ENCODE data around the gene HOXB4.
A peak's percentile ranks its signal among the peaks of the same experiment; 100 is the strongest.

HOXB4 gene

GRCh38 chr17:48553190-48553547 lies 25.0 kb downstream of the HOXB4 start:
- no peak overlapping the region for H3K4me3 Mint-ChIP-seq
- H3K9me3 Mint-ChIP-seq = no peaks in the 10 kb centered on the region
- no peak for DNase-seq (ENCODE audit: low spot score)
- H3K4me1 Mint-ChIP-seq (ENCODE audit: low read depth) = peaks cover 16% of the 10 kb centered on the region
- H3K27ac Mint-ChIP-seq = no peak overlapping the region
- H3K36me3 Mint-ChIP-seq (ENCODE audit: low read depth) = peaks cover 16% of the 10 kb centered on the region
- peaks cover 25% of the 10 kb centered on the region for H3K27me3 Mint-ChIP-seq (ENCODE audit: low read depth)

- Mint-ChIP-seq H3K27me3 (ENCODE audit: low read depth) (peaks cover 24% of the 10 kb centered on the region), H3K9me3 (no peaks in the 10 kb centered on the region), H3K27ac (no peak overlapping the region), H3K4me1 (ENCODE audit: low read depth) (peaks cover 20% of the 10 kb centered on the region), H3K36me3 (ENCODE audit: low read depth) (peaks cover 16% of the 10 kb centered on the region), H3K4me3 (no peak overlapping the region)
- DNase-seq (ENCODE audit: low spot score) = no peak
Measured at GRCh38 chr17:48552466-48553189, 25.5 kb downstream of the HOXB4 start.

GRCh38 chr17:48551596-48552465 lies 26.3 kb downstream of the HOXB4 start:
- Mint-ChIP-seq H3K27ac (no peak overlapping the region), H3K9me3 (no peaks in the 10 kb centered on the region), H3K36me3 (ENCODE audit: low read depth) (peaks cover 16% of the 10 kb centered on the region), H3K27me3 (ENCODE audit: low read depth) (peaks cover 22% of the 10 kb centered on the region), H3K4me1 (ENCODE audit: low read depth) (peaks cover 27% of the 10 kb centered on the region), H3K4me3 (no peak overlapping the region)
- DNase-seq (ENCODE audit: low spot score) = no peak

GRCh38 chr17:48551214-48551555 lies 27.0 kb downstream of the HOXB4 start:
- peaks cover 32% of the 10 kb centered on the region for H3K4me1 Mint-ChIP-seq (ENCODE audit: low read depth)
- no peak overlapping the region for H3K27ac Mint-ChIP-seq
- H3K27me3 Mint-ChIP-seq (ENCODE audit: low read depth) = peaks cover 16% of the 10 kb centered on the region
- no peaks in the 10 kb centered on the region for H3K9me3 Mint-ChIP-seq
- peaks cover 16% of the 10 kb centered on the region for H3K36me3 Mint-ChIP-seq (ENCODE audit: low read depth)
- no peak overlapping the region for H3K4me3 Mint-ChIP-seq
- DNase-seq (ENCODE audit: low spot score) = no peak

GRCh38 chr17:48550502-48551213 lies 27.5 kb downstream of the HOXB4 start:
- H3K4me3 Mint-ChIP-seq = no peak overlapping the region
- H3K9me3 Mint-ChIP-seq = no peaks in the 10 kb centered on the region
- peaks cover 16% of the 10 kb centered on the region for H3K36me3 Mint-ChIP-seq (ENCODE audit: low read depth)
- peaks cover 11% of the 10 kb centered on the region for H3K27me3 Mint-ChIP-seq (ENCODE audit: low read depth)
- no peak overlapping the region for H3K27ac Mint-ChIP-seq
- no peak for DNase-seq (ENCODE audit: low spot score)
- H3K4me1 Mint-ChIP-seq (ENCODE audit: low read depth) = peaks cover 35% of the 10 kb centered on the region

GRCh38 chr17:48549914-48550501 lies 28.1 kb downstream of the HOXB4 start:
- Mint-ChIP-seq H3K36me3 (ENCODE audit: low read depth) (peaks cover 15% of the 10 kb centered on the region), H3K4me1 (ENCODE audit: low read depth) (peaks cover 36% of the 10 kb centered on the region), H3K27me3 (ENCODE audit: low read depth) (peaks cover 9% of the 10 kb centered on the region), H3K9me3 (no peaks in the 10 kb centered on the region), H3K27ac (no peak overlapping the region), H3K4me3 (no peak overlapping the region)
- DNase-seq (ENCODE audit: low spot score) = no peak

- DNase-seq (ENCODE audit: low spot score) = no peak
- Mint-ChIP-seq H3K9me3 (no peaks in the 10 kb centered on the region), H3K27ac (no peak overlapping the region), H3K4me1 (ENCODE audit: low read depth) (peaks cover 39% of the 10 kb centered on the region), H3K27me3 (ENCODE audit: low read depth) (peaks cover 3% of the 10 kb centered on the region), H3K4me3 (no peak overlapping the region), H3K36me3 (ENCODE audit: low read depth) (peaks cover 16% of the 10 kb centered on the region)
Measured at GRCh38 chr17:48549281-48549630, 28.9 kb downstream of the HOXB4 start.

GRCh38 chr17:48548523-48549280 lies 29.4 kb downstream of the HOXB4 start:
- peaks cover 4% of the 10 kb centered on the region for H3K27me3 Mint-ChIP-seq (ENCODE audit: low read depth)
- H3K4me3 Mint-ChIP-seq = peak overlapping the region; percentile 69
- no peaks in the 10 kb centered on the region for H3K9me3 Mint-ChIP-seq

GRCh38 chr17:48547808-48548522 lies 30.2 kb downstream of the HOXB4 start:
- peak overlapping the region; percentile 88 for H3K27ac Mint-ChIP-seq
- H3K27me3 Mint-ChIP-seq (ENCODE audit: low read depth) = peaks cover 4% of the 10 kb centered on the region
- no peaks in the 10 kb centered on the region for H3K9me3 Mint-ChIP-seq
- DNase-seq (ENCODE audit: low spot score) = peak; percentile 38
- H3K4me1 Mint-ChIP-seq (ENCODE audit: low read depth) = peaks cover 41% of the 10 kb centered on the region
- H3K4me3 Mint-ChIP-seq = peak overlapping the region; percentile 69
- peaks cover 17% of the 10 kb centered on the region for H3K36me3 Mint-ChIP-seq (ENCODE audit: low read depth)

More at GRCh38 chr17:48548523-48549280, 29.4 kb downstream of the HOXB4 start:
- peaks cover 17% of the 10 kb centered on the region for H3K36me3 Mint-ChIP-seq (ENCODE audit: low read depth)
- peaks cover 41% of the 10 kb centered on the region for H3K4me1 Mint-ChIP-seq (ENCODE audit: low read depth)
- H3K27ac Mint-ChIP-seq = peak overlapping the region; percentile 88
- no peak for DNase-seq (ENCODE audit: low spot score)

- peaks cover 43% of the 10 kb centered on the region for H3K4me1 Mint-ChIP-seq (ENCODE audit: low read depth)
- peak overlapping the region; percentile 88 for H3K27ac Mint-ChIP-seq
Measured at GRCh38 chr17:48546924-48547807, 31.0 kb downstream of the HOXB4 start.

GRCh38 chr17:48546137-48546923 lies 31.8 kb downstream of the HOXB4 start:
- Mint-ChIP-seq H3K36me3 (ENCODE audit: low read depth) (peaks cover 24% of the 10 kb centered on the region), H3K27ac (peak overlapping the region; percentile 88), H3K27me3 (ENCODE audit: low read depth) (peaks cover 8% of the 10 kb centered on the region), H3K4me3 (peak overlapping the region; percentile 69), H3K4me1 (ENCODE audit: low read depth) (peaks cover 46% of the 10 kb centered on the region), H3K9me3 (no peaks in the 10 kb centered on the region)
- no peak for DNase-seq (ENCODE audit: low spot score)

More at GRCh38 chr17:48546924-48547807, 31.0 kb downstream of the HOXB4 start:
- peaks cover 4% of the 10 kb centered on the region for H3K27me3 Mint-ChIP-seq (ENCODE audit: low read depth)
- peak; percentile 11 for DNase-seq (ENCODE audit: low spot score)
- H3K9me3 Mint-ChIP-seq = no peaks in the 10 kb centered on the region
- peaks cover 23% of the 10 kb centered on the region for H3K36me3 Mint-ChIP-seq (ENCODE audit: low read depth)
- H3K4me3 Mint-ChIP-seq = peak overlapping the region; percentile 69
